SHP77 (cell line): ENCODE data around the gene RNU1-3.
"Not testable (repeated sequence)": the region's sequence is repeated elsewhere in the genome, so short reads cannot be mapped to it uniquely, and the experiment has no call there.

ENCODE experiments used
- DNase-seq, 2 experiments: peaks; one replicate each; lab custom pipeline; 2025; lab: John Stamatoyannopoulos, UW

The RNU1-3 gene

DNA sequence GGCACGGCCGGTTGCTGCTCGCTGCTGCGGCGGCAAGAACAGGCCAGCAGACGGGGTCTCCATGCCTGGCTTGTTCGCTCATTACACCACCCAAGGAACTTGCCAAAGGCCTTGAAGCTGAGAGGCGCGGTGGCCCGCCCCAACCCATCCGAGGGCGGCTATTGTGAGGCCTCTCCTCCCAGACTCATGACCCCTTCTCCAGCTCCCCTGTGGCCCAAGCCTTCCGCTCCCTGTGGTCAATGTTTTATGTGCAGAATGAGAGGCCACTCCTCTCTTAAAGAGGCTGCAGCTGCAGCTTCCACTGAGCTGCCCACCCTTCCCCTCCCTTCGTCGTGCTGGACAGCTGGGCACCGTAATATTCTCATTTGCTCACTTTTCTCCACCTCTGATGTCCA, 27.6 kb upstream of the RNU1-3 start:
- DNase-seq, result not testable (repeated sequence)

- not testable (repeated sequence) for DNase-seq
These were observed 26.9 kb upstream of the RNU1-3 start for GRCh38 chr1:16693449-16694307.

DNA sequence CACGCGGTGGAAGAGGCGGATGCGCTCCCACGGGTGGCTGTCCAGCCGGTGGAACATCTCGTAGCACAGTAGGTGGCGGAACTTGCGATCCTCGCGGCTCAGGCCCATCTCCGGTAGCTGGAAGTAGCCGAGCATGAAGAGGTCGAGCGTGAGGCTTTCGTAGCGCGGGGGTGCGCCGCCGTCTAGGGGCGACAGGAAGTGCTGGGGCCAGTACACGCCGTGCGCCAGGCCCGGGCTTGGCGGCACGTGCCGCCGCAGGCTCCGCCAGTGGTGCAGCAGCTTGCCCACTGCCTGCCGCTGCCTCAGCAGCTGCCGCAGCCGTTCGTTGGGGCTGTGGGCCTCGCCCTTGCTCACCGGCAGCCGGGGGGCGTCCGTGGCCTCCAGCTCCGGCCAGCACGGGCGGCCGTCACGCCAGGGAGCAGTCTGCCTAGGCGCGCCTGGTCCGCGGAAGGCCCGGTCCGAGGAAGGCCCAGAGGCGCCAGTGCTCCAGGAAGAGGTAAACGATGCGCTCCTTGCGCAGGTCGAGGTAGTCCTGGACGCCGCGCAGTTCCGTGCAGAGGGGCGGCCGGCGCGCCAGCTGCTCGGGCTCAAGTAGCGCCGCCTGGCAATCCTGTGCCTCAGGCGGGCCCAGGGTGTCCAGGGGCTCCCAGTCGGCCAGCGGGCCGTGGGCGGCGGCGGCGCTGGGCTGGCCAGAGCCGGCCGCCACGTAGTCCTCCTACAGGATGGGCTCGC, 26.1 kb upstream of the RNU1-3 start:
- DNase-seq, result not testable (repeated sequence)

DNA sequence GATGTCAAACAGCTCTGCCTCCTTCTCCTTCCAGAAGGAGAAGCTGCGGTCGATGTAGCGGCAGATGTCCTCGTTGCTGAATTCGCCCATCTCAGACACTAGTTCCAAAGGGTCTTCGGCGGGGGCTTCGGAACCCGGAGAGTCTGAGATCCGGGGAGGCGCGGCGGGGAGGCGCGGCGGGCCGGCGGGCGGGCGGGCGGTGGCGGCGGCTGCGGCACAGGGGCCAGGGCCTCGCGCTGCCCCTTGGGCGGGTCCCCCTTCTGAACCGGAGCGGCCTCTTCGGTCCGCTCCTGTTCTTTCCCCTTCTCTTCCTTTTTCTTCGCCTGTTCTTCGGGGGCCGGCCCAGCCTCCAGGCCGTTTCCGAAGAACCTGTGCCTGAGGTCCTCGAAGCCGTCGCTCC, 25.5 kb upstream of the RNU1-3 start:
- not testable (repeated sequence) for DNase-seq

DNA sequence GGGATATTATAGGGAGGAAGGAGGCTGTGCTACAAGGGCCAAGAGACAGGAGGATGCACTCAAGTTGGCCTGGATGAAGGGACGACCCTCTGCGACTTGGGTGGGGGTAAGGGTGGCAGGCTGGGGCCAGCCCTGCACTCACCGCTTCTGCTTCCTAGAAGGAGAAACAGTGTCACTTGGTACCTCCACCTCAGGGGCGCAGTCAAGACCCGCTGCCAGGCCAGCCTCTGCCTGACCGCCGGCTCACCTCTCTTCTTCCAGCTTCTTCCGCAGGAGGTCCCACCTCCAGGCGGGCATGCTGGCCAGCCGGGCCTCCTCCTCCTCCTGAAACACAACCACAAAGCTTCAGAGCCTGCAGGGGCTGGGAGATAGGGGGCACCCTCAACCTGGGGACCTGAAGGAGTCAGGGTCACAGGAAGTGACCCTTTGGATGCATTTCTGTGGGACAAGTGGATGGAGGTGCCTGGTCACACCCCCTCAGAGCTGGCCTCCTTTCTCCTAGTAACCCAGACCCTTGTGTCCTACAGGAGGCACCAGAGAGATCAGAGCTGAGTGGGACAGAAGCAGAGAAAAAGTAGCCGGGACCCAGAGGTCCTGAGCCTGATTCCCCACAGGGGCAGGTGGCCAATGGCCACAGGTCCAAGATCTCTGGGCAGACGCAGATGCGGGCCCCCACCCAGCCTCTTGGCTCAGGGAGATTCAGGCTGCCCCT, 24.4 kb upstream of the RNU1-3 start:
- not testable (repeated sequence) for DNase-seq

- DNase-seq, result not testable (repeated sequence)
These were observed 20.5 kb upstream of the RNU1-3 start for GRCh38 chr1:16687132-16687800.

GRCh38 chr1:16685445-16686371, 19.0 kb upstream of the RNU1-3 start:
- DNase-seq, result not testable (repeated sequence)

DNA sequence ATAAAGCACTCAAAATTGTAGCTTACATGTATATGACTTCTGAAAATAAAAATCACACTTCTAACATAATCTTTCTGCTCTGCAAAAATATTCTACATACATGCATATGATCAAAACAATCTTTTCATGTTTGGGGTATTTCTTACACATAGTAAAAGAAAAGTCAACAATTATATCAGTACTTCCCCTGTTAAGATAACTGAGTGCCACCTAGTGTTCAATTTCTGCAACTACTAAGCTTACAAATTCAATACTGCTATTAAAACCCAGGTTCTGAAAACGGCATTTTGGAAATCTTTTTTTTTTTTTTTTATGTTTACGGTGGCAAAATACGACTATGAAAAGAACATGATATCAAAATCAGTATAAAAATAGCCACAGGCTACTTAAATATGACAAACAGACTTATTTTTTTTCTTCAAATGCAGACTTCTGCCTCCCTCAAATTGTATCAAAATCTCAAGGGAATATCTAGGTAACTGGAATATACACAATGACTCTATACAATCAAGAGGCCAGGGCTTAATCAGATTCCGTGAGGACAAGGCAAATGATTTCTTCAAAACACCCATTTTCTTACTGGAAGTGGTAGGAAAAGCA, 18.1 kb upstream of the RNU1-3 start:
- not testable (repeated sequence) for DNase-seq

DNA sequence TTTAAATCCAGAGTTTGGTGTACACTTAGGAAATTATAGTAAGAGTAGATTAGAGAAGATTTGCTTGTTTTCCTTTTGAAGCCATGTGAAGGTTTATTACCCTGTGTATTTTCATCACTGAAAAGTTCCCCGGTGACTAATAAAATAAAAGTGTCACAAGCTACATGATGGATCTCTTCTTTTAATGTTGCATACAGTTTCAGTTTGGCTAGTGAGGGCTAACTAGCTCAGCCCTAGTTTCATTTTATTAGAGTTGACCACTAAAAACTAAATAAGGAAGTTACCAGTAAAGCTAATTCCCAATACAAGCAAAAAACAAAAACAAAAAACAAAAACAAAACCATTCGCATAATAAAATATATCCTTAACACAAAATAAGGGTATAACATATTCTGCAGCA, 17.4 kb upstream of the RNU1-3 start:
- not testable (repeated sequence) for DNase-seq

DNA sequence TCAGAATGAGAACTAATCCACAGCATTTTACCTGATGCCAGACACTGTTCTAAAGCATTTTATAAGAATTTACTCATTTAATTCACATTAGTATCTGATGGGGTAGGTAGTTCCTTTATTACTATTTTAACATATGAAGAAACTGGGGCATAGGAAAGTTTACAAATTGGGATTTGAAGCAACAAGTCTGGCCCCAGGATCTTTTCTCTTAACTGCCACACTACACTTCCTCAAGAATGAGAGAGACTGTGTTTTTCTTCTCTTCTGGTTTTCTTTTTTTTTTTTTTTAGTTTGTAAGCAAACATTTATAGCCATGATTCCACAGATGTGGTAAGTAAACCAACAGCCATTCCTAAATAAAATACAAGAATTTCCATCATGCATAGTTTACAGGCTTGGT, 16.1 kb upstream of the RNU1-3 start:
- not testable (repeated sequence) for DNase-seq

- not testable (repeated sequence) for DNase-seq
These were observed 13.6 kb upstream of the RNU1-3 start for GRCh38 chr1:16680366-16680765.

DNA sequence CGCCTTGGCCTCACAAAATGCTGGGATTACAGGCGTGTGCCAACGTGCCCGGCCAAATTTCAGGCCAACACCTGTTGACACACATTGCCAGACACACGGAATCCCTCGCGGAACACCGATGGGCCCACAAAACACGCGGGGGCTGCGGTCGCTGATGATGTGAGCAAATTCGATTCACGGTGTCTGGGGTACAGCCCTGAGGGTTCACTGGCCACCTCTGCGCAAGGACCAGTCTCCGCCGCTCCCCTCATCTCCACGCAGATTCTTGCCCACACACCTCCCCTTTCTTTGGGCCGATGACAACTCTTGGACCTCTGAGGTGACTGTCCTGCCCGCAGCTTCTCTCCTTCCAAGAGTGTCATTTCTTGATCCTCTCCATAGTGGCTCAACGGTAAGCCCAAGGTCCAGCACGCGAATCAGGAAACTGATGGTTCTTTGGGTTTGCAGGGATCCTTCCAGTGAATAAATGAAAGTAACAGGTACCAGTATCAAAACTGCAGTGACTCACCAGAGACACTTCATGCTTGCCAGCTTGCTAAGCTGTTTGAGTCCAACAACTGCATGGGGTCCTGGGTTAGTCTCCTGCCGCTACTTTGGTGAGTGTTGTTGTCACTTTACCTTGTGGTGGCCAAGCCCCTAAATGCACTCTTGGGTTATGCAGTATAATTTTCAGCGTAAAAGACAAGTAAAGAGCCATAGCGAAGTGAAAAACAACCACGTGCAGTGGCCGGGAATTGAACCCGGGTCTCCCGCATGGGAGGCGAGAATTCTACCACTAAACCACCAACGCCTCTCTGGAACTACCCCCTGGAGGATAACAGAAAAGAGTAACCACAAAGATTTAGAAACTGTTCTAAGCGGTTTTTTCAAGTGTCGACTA, 11.0 kb upstream of the RNU1-3 start:
- DNase-seq, result peak; percentile 35 to 42

GRCh38 chr1:16676661-16677523, 10.1 kb upstream of the RNU1-3 start:
- not testable (repeated sequence) for DNase-seq

- DNase-seq, result not testable (repeated sequence)
These were observed 8.4 kb upstream of the RNU1-3 start for GRCh38 chr1:16675118-16675510.

DNA sequence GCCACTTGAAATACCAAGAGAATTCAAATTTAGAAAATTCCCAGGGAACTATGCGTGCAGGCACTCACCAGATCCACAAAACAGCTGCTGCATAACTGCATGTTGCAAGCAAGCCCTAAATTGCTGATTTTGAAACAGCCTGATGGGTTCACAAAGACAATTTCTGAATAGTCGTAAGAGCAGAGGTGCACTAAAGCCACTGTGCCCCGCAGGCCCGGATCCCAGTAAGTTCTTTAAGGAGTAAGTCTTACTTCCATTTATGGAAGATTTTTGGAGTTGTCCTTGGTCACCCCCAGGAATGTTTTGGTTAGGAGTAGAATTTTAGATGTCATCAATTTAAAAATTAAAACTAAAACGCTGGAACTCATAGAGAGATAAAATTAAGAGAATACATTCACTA, 7.2 kb upstream of the RNU1-3 start:
- DNase-seq, result not testable (repeated sequence)

GRCh38 chr1:16665836-16666235, 912 bp downstream of the RNU1-3 start:
- not testable (repeated sequence) for DNase-seq

- DNase-seq, result not testable (repeated sequence)
These were observed 8.5 kb downstream of the RNU1-3 start for GRCh38 chr1:16658234-16658633.

- DNase-seq, result not testable (repeated sequence)
These were observed 9.6 kb downstream of the RNU1-3 start for GRCh38 chr1:16656981-16657683.
